HCT116 (cell line): ENCODE measurements around the gene OR10J1.

Source experiments
- CTCF ChIP-seq, 3 experiments: fragments of 200-600 bp in 1 of 3; sonication (generic) in 1 of 3; IDR thresholded peaks in 2 of 3; conservative IDR thresholded peaks in 1 of 3; 2 replicates each; pipeline ENCODE4 v1.5.1; 2012 to 2017; ENCODE audit warnings: low read depth in 2 of 3, low read length in 2 of 3, antibody characterized with exemption in 1 of 3, borderline replicate concordance in 1 of 3, control low read depth in 1 of 3, mild to moderate bottlenecking in 1 of 3, mixed read lengths in 1 of 3, mixed run types in 1 of 3, moderate library complexity in 1 of 3; ENCODE audit not compliant: insufficient read depth in 1 of 3
- ELF1 ChIP-seq: IDR thresholded peaks from 2 replicates; pipeline ENCODE4 v1.6.1; 2012; ENCODE audit warnings: low read depth, borderline replicate concordance
- POLR2A ChIP-seq: IDR thresholded peaks from 2 replicates; pipeline ENCODE4 v1.7.0; 2011; ENCODE audit warnings: borderline replicate concordance; ENCODE audit not compliant: insufficient read depth, insufficient read length; ENCODE audit errors: extremely low read depth
- POLR2AphosphoS5 ChIP-seq: IDR thresholded peaks from 2 replicates; pipeline ENCODE4 v1.6.1; 2011; ENCODE audit warnings: mild to moderate bottlenecking, low read depth, low read length, moderate library complexity
- REST ChIP-seq: IDR thresholded peaks from 2 replicates; pipeline ENCODE4 v1.6.1; 2012; ENCODE audit warnings: low read depth
- ZNF274 ChIP-seq: fragments of 200-500 bp; sonication (Bioruptor generic); IDR thresholded peaks from 2 replicates; pipeline ENCODE4 v1.6.1; 2014; ENCODE audit warnings: mild to moderate bottlenecking, low read depth, low read length, inconsistent platforms

- no peak for TF ChIP-seq POLR2AphosphoS5
- no peak for TF ChIP-seq ZNF274
- TF ChIP-seq CTCF (IDR thresholded peaks at IDR 0.05 in 2 of 3, conservative IDR thresholded peaks at IDR 0.05 in 1 of 3; ENCODE audit: borderline replicate concordance in 1 of 3, insufficient read depth in 1 of 3, low read depth in 2 of 3, low read length in 2 of 3) = no peak
- TF ChIP-seq REST = no peak
- no peak for TF ChIP-seq POLR2A
- no peak for TF ChIP-seq ELF1
Measured at GRCh38 chr1:159441360-159441759, 1.8 kb downstream of the OR10J1 start.
